ENCODE measurements around the gene KCNQ4.

Gene KCNQ4

DNA sequence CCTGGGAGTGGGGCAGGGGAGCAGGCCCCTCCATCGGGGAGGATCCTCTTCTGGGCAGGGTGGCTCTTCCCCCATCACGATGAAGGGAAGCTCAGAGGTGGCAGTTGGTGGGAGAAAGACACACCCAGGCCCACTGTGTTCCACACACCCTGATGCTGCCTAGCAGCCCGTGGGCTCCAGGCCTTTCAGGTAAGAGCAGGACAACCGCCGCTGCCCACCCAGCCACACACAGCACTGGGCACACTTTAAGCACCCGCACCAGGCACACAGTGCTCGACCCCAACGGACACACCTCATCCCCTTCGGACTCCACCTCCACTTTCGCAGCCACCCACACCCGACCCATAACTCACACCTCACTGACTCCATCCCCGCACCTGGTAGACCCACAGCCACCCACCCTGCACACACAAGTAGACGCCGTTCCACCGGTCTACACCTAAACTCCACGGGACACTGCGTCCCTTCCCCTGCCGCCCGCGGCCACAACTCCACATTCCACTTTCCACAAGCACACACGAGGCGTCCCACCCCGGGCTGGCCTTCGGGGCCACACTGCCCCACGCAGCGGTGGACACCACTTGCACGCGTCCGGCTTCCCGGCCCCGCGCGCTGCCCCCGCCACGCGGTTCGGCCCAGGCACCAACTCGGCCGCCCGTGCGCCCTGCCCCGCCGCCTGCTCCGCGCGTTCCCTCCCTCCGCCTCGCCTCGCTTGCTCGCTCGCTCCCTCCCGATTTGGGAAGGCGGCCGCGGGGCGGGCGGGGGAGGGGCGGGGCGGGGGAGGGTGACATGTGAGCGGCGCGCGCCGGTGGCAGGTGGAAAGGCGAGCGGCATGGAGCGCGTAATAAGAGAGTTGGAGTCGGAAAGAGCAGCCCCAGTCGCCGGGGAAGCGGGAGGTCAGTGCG is at the start of gene KCNQ4:
Gene KCNQ4 (plus strand): TSS at position 787 of the 905 bp plus-strand sequence. CDS start 307 bp downstream, outside the sequence.
- peak; percentile 42 for DNase-seq

- DNase-seq: no peak
Measured at GRCh38 chr1:40734882-40735628, 48.5 kb upstream of the KCNQ4 start.

GRCh38 chr1:40736085-40736531 is 47.5 kb upstream of the KCNQ4 start:
- DNase-seq: no peak

GRCh38 chr1:40738831-40739230 is 44.8 kb upstream of the KCNQ4 start:
- DNase-seq: no peak

DNA sequence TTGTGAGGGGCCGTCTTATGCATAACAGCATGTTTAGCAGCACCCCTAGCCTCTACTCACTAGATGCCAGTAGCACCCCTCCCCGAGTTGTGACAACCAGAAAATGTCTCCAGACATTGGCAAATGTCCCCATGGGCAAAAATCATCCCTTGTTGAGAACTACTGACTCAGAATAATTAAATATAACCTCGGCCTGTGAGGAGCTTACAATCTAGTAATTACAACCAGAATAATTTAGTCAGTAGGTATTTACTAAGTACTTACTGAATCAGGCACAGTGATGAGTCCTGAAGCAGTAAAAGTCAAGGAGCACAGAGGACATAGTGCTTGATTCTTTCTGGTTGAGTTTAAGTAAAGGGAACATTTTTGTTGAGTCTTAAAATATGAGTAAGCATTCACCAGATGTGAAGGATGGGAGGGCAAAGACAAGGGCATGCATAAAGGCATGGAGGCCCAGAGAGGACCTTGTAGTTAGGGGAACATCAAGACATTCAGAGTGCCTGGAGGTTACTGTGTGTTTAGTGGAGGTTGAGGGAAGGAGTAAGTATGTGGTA is 44.1 kb upstream of the KCNQ4 start:
- no peak for DNase-seq

GRCh38 chr1:40740039-40740996 is 43.3 kb upstream of the KCNQ4 start:
- no peak for DNase-seq

- no peak for DNase-seq
Measured at GRCh38 chr1:40740997-40741736, 42.4 kb upstream of the KCNQ4 start.

DNA sequence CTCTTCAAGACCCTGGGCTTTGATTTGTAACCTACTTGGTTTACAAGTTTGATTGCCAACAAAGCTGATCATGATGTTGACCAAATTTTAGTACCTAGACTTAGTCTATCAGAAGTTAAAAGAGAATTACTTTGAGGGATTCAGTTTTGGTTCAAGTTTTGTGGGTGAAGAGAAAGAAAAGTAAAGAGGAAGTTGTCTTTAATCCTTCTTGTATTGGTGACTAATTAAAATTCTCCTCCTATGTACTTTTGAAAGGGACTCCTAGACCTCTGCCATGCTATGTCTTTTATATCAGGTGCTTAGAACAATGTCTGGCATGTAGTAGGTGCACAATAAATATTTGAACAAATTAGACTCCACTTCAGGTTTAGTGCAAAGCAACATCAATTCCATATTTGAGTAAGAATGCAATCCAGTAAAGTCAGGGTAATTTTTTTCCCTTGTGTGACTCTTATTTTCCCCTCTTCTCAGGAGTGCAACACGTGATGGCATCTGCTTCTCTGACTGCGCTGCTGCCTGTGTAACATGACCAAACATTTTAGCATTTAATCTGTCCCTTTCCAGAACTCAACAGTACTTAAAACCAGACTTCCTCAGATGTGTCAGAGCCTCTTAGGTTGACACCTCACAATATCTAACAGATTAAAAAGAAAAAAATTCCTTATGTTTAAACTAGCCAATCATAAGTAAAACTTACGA is 41.1 kb upstream of the KCNQ4 start:
- no peak for DNase-seq

- no peak for DNase-seq
Measured at GRCh38 chr1:40743452-40743851, 40.1 kb upstream of the KCNQ4 start.

DNA sequence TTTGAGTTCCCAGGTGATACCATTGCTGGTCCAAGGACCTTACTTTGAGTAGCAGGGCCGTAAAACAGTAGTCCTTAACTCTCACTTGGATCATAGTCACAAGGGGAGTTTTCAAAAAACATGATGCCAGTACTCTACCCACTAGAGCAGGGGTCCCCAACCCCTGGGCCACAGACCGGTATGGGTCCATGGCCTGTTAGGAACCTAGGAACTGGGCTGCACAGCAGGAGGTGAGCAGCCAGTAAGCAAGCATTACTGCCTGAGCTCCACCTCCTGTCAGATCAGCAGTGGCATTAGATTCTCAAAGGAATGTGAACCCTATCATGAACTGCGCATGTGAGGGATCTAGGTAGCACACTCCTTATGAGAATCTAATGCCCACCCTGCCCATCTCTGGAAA is 39.7 kb upstream of the KCNQ4 start:
- DNase-seq: no peak

DNA sequence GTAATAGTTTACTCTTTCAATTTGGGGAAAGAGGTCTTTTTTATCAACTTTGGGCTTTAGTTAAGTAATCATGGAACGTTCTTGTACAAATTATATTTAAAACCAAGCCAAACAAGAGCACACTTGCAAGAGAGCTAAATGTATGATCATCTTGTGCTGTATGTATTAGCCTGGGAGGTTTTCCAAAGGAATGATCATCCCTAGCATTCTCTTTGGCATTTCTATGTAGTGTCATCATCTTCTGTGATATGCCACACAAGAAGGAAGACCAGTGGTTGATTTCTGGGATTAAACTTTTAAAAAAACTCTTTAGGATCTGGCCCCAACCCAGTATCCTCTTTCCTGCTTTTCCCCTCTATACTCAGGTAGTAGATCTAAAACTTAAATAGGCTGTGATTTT is 38.4 kb upstream of the KCNQ4 start:
- DNase-seq: no peak

DNA sequence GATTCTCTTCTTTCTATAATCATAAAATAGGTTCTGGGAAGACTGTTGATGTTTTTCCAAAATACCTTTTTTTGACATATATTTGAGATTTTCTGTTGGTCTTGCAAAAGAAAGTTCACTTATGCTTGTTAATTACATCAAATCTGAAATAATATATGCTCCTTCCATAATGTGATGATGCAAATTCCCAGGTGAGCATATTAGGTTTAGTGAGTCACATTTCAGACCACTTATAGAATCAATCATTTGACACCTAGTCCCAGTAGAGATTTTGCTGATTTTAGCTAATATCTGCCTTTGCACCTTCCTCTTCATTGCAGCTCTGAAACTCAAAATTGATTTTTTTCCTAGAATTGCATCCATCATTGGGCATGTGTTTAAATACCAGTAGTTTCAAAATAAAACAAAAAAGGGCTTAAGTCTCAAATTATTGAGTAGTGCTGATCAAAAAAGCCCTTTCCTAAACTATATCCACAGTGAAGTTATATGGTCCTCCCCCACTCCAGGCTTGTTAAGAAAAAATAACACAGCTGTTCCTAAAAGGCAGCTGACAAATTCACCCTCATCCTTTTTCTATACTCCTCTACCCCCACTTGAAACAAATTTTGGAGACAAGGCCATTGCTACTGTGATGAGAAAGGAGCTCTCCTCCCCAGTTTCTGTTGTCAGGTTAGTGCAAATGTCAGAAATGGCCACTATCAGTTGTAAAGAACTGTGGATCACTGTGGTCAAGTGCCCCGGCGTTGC is 37.1 kb upstream of the KCNQ4 start:
- no peak for DNase-seq

DNA sequence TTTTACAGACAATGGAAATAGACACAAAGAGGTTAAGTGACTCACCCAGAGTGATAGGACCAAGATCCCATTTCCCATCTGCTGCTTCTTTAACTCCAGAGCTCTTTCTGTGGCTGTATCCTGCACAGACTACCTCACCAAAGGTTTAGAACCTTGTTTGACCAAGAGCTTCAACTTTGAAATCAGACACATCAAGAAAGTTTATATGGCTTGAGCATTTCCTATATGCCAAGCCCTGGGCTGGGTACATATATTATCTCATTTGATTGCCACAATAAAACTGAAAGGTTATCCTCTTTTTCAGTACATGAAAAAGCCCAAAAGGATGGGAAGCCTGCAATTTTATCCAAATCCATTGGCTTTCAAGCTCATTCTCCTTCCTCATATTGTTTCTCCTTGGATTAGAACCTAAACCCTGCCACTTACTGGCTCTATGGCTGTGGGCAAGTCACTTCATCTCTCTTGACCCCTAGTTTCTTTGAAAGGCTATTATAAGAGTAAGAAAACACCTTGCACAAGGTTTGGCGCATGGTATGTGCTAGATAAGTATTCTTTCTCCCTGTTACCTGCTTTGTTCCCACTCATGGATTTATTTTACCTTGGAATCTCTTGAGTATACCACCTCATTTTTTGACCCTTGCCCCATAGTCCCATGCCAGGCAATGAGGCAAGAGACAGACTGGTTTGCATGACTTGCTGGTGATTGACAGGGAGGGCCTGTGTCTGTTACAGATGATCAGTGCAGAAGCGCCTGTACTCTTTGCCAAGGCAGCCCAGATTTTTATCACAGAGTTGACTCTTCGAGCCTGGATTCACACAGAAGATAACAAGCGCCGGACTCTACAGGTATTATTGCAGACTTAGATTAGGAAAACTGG is 34.5 kb upstream of the KCNQ4 start:
- DNase-seq: no peak

GRCh38 chr1:40749817-40750216 is 33.8 kb upstream of the KCNQ4 start:
- no peak for DNase-seq

- DNase-seq: no peak
Measured at GRCh38 chr1:40750451-40750908, 33.1 kb upstream of the KCNQ4 start.

DNA sequence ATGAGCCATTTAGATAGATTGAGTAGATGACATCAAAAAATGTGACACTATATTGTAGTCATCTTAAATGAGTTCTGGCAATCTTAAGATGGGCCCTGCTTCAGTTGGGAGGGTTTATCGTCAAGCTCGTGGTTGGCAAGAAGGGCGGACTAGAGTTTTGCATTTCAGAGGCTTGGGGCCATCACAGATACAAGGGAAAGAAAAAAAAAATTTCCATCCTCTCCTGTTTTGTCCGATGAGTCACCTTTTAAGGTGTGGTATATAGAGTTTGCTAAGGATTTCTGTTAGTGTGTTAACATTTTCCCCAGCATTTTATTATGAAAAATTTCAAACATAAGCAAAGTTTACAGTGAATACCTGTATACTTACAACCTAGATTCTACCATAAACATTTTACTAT is 31.8 kb upstream of the KCNQ4 start:
- DNase-seq: no peak

DNA sequence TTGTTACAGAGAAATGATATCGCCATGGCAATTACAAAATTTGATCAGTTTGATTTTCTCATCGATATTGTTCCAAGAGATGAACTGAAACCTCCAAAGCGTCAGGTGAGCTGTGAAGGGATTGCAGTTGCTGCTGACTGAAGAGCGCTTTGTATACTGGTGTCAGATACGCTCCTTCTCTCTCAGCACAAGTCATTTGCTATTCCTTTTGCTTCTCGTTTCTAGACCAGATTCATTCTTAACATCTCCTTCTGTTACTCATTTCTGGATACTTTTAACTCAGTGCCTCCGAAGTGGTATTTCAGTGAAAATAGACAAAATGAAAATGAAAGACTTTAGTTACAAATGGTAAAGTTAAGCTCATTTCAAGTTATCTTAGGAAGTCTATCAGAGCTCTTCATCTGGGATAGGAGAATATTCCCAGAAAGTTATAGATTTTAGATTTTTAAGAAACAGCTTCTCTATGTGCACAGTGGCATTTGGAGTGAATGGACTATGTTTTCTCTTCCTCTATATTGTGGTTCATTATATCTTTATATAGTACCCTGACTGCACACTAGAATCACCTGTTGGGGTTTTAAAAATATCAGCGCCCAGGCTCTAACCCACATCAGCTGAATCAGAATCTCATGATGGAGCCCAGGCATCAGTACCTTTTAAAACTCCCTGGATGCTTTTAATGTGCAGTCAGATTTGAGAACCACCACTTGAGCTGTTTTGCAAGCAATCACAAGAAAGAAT is 30.3 kb upstream of the KCNQ4 start:
- no peak for DNase-seq

DNA sequence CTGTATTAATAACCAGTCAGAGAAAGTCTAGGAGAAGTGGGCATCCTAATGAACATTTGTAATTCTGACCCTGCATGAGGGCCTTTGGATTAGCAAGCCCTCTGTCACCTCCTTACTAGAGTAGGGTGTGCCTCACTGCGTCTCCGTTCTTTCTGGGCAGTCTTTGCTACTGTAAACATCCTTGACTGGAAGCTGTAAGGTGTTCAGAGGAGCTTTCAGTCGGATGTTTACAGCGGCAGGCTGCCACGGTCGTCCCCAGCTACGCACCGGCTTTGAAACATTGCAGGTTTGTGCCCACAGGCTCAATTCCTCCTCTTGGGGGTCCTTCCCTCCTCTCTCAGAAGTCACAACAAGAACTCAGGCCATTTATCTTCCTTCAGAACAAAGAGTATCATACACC is 29.4 kb upstream of the KCNQ4 start:
- no peak for DNase-seq

Data from NCI-H774 (cell line).